Measurements from ENCODE around the gene C6. TPM values are rescaled to one million over a fixed set of nuclear protein-coding genes. Genes with fewer than 3 reads are reported as not detected.

Gene C6
- total and polyA plus RNA-seq, 2 donors (not counting 1 experiment from before 2014, with no cell fraction given) = 0.07 TPM; not detected in 1

DNA sequence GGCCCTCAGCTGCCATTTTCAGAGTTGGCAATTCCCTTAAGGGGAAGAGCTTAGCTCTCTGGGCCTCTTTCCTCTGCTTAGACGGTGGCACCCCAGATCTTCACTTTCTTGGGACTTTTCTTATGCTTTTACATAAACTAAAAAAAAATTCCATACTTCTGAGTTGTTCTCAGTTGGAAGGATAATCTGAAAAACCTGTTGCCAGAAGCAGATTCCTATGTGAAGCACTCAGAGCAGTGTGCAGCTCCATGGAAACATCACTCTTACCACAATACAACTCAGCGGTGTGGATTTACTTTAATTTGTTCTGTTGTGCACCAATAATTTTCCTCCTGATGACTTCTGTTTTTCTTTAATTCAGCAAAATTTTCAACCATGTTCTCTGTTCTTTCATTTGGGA lies 98.1 kb downstream of the C6 start:
- Histone ChIP-seq H3K27me3 (ENCODE audit: control insufficient read depth, insufficient read depth, low read length) (no peaks in the 10 kb centered on the region), H3K36me3 (ENCODE audit: control insufficient read depth, insufficient read depth, low read length) (no peaks in the 10 kb centered on the region), H4K20me1 (ENCODE audit: control insufficient read depth, extremely low read depth, insufficient read depth, low read length) (no peaks in the 10 kb centered on the region), H3K9me3 (ENCODE audit: control insufficient read depth, insufficient read depth, low read depth, low read length) (no peaks in the 10 kb centered on the region), H3K4me1 (ENCODE audit: control insufficient read depth, extremely low read depth, insufficient read depth, low read length) (no peaks in the 10 kb centered on the region), H3K4me2 (ENCODE audit: extremely low read depth, insufficient read depth, low read length) (no peak overlapping the region), H2AFZ (ENCODE audit: low read length) (no peak overlapping the region), H3K79me2 (ENCODE audit: control insufficient read depth, insufficient read depth, low read length) (no peaks in the 10 kb centered on the region), H3K27ac (ENCODE audit: insufficient read depth, low read length) (peak overlapping the region; percentile 8), H3K9ac (ENCODE audit: insufficient read depth, low read length) (no peak overlapping the region), H3K4me3 (replicated peaks in 1 of 4; ENCODE audit: control extremely low read depth in 1 of 4, insufficient read depth in 1 of 4, low read depth in 3 of 4, low read length in 4 of 4) (no peak overlapping the region)
- peak; percentile 71 to 84 for DNase-seq (ENCODE audit: low read depth in 2 of 2)
- TF ChIP-seq, protein P1, sequence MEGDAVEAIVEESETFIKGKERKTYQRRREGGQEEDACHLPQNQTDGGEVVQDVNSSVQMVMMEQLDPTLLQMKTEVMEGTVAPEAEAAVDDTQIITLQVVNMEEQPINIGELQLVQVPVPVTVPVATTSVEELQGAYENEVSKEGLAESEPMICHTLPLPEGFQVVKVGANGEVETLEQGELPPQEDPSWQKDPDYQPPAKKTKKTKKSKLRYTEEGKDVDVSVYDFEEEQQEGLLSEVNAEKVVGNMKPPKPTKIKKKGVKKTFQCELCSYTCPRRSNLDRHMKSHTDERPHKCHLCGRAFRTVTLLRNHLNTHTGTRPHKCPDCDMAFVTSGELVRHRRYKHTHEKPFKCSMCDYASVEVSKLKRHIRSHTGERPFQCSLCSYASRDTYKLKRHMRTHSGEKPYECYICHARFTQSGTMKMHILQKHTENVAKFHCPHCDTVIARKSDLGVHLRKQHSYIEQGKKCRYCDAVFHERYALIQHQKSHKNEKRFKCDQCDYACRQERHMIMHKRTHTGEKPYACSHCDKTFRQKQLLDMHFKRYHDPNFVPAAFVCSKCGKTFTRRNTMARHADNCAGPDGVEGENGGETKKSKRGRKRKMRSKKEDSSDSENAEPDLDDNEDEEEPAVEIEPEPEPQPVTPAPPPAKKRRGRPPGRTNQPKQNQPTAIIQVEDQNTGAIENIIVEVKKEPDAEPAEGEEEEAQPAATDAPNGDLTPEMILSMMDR (conservative IDR thresholded peaks at IDR 0.05 in 1 of 2, IDR thresholded peaks at IDR 0.05 in 1 of 2; ENCODE audit: low read depth in 1 of 2, low read length in 2 of 2) = no peak
- no peak for TF ChIP-seq EZH2 (IDR thresholded peaks at IDR 0.05; ENCODE audit: low read length, missing control alignments)

DNA sequence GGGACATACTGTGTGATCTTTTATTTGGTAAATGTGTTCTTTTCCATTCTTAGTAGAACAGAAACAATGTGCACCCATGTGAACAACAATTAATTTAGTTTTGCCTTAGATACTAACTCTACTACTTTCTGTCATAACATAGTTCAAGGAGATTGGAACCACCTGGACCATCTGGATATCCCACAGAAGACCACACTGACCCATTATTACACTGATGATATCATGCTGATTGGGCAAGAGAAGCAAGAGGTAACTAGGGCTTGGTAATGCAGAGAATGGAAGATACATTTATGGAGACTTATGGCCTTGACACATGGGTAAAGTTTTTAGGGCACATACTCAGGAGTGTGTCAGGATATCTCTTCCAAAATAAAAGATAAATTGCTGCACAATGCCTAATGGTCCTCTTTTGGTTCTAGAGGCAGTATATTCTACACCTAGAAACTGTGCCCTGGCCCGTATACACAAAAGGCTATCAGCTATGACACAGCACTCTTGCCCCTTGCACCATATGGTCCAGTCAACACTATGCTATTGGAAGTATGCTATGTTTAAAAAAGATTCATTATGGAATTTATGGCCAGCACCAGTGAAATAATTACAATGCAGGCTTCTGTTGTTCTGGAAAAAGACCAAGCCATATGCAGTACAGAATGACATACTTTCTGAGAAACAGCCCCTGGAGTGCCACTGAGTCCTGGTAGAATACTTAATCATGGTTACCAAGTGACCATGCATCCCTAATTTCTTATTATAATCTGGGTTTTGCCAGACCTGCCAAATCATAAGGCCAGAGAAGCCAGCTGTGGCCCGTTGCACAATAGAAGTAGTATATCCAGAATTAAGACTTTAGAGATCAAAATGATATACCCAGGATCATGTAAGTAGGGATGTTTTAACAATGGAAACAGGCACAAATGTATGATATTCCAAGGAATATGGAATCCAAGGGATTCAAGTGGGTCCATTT lies 100.6 kb downstream of the C6 start:
- Histone ChIP-seq H3K9me3 (ENCODE audit: control insufficient read depth, insufficient read depth, low read depth, low read length) (no peaks in the 10 kb centered on the region), H3K9ac (ENCODE audit: insufficient read depth, low read length) (no peak overlapping the region), H3K79me2 (ENCODE audit: control insufficient read depth, insufficient read depth, low read length) (no peaks in the 10 kb centered on the region), H3K27me3 (ENCODE audit: control insufficient read depth, insufficient read depth, low read length) (no peaks in the 10 kb centered on the region), H3K36me3 (ENCODE audit: control insufficient read depth, insufficient read depth, low read length) (no peaks in the 10 kb centered on the region), H2AFZ (ENCODE audit: low read length) (no peak overlapping the region), H4K20me1 (ENCODE audit: control insufficient read depth, extremely low read depth, insufficient read depth, low read length) (no peaks in the 10 kb centered on the region), H3K4me2 (ENCODE audit: extremely low read depth, insufficient read depth, low read length) (no peak overlapping the region), H3K27ac (ENCODE audit: insufficient read depth, low read length) (peak overlapping the region; percentile 32), H3K4me1 (ENCODE audit: control insufficient read depth, extremely low read depth, insufficient read depth, low read length) (no peaks in the 10 kb centered on the region), H3K4me3 (replicated peaks in 1 of 4; ENCODE audit: control extremely low read depth in 1 of 4, insufficient read depth in 1 of 4, low read depth in 3 of 4, low read length in 4 of 4) (no peak overlapping the region)
- DNase-seq (ENCODE audit: low read depth in 2 of 2) = peak; percentile 35 to 56
- TF ChIP-seq, protein P1 (conservative IDR thresholded peaks at IDR 0.05 in 1 of 2, IDR thresholded peaks at IDR 0.05 in 1 of 2; ENCODE audit: low read depth in 1 of 2, low read length in 2 of 2) = no peak
- TF ChIP-seq EZH2 (IDR thresholded peaks at IDR 0.05; ENCODE audit: low read length, missing control alignments) = no peak

DNA sequence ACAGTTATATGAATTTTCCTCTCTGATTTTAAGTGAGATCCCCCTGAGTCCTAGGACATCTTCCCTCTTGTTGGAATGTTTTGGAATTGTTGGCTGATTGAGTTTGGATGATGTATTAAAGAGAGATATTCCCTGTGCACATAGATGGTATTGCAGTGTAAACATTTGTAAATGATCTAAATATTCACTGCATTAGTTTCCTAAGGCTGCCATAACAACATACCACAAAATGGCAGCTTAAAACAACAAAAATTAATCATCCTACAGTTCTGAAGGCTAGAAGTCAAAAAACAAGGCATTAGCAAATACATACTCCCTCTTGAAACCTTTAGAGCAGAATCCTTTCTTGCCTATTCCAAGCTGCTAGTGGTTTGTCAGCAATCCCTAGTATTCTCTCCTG lies 104.1 kb downstream of the C6 start:
- TF ChIP-seq EZH2 (IDR thresholded peaks at IDR 0.05; ENCODE audit: low read length, missing control alignments) = no peak
- TF ChIP-seq, protein P1 (conservative IDR thresholded peaks at IDR 0.05 in 1 of 2, IDR thresholded peaks at IDR 0.05 in 1 of 2; ENCODE audit: low read depth in 1 of 2, low read length in 2 of 2) = no peak
- no peaks in the 10 kb centered on the region for H3K9me3 ChIP-seq (ENCODE audit: control insufficient read depth, insufficient read depth, low read depth, low read length)
- H2AFZ ChIP-seq (ENCODE audit: low read length) = no peak overlapping the region
- no peaks in the 10 kb centered on the region for H3K4me1 ChIP-seq (ENCODE audit: control insufficient read depth, extremely low read depth, insufficient read depth, low read length)
- no peak overlapping the region for H3K4me3 ChIP-seq (replicated peaks in 1 of 4; ENCODE audit: control extremely low read depth in 1 of 4, insufficient read depth in 1 of 4, low read depth in 3 of 4, low read length in 4 of 4)
- no peaks in the 10 kb centered on the region for H3K79me2 ChIP-seq (ENCODE audit: control insufficient read depth, insufficient read depth, low read length)
- no peaks in the 10 kb centered on the region for H3K27me3 ChIP-seq (ENCODE audit: control insufficient read depth, insufficient read depth, low read length)
- H3K4me2 ChIP-seq (ENCODE audit: extremely low read depth, insufficient read depth, low read length) = no peak overlapping the region
- DNase-seq (ENCODE audit: low read depth in 2 of 2) = peak; percentile 14 to 62
- no peaks in the 10 kb centered on the region for H3K36me3 ChIP-seq (ENCODE audit: control insufficient read depth, insufficient read depth, low read length)
- H4K20me1 ChIP-seq (ENCODE audit: control insufficient read depth, extremely low read depth, insufficient read depth, low read length) = no peaks in the 10 kb centered on the region
- no peak overlapping the region for H3K9ac ChIP-seq (ENCODE audit: insufficient read depth, low read length)
- no peak overlapping the region for H3K27ac ChIP-seq (ENCODE audit: insufficient read depth, low read length)

Measured in fibroblast of lung (primary cell).